Suprapubic skin (tissue), 4 donors: ENCODE results near the gene OGFOD1. TPM values are rescaled to one million over a fixed set of nuclear protein-coding genes. Genes with fewer than 3 reads are reported as not detected.

Experiments used
- DNase-seq, 2 donors: peaks; one replicate each; pipeline ENCODE4 v3.0.0-alpha.2; 2019; ENCODE audit warnings: low spot score in 2 of 2
- H3K27ac ChIP-seq: fragments of 200-600 bp; sonication (generic); one replicate; pipeline ENCODE4 v1.5.1; 2019
- H3K27me3 ChIP-seq: fragments of 200-600 bp; sonication (generic); one replicate; pipeline ENCODE4 v1.5.1; 2019
- H3K36me3 ChIP-seq: fragments of 200-600 bp; sonication (generic); one replicate; pipeline ENCODE4 v1.5.1; 2019
- H3K4me1 ChIP-seq: fragments of 200-600 bp; sonication (generic); one replicate; pipeline ENCODE4 v1.5.1; 2019
- H3K4me3 ChIP-seq: fragments of 200-600 bp; sonication (generic); one replicate; pipeline ENCODE4 v1.5.1; 2019; ENCODE audit warnings: mild to moderate bottlenecking
- H3K9me3 ChIP-seq: fragments of 200-600 bp; sonication (generic); one replicate; pipeline ENCODE4 v1.5.1; 2019
- EP300 ChIP-seq: sonication (generic); formaldehyde crosslinking; IDR thresholded peaks from one replicate; pipeline ENCODE4 v1.6.1; 2017; ENCODE audit warnings: antibody characterized with exemption
- POLR2A ChIP-seq, 2 donors: fragments of 450-650 bp; IDR thresholded peaks; one replicate each; pipeline ENCODE4 v1.6.1; 2017; ENCODE audit warnings: antibody characterized with exemption in 2 of 2, mild to moderate bottlenecking in 2 of 2, moderate library complexity in 2 of 2
- POLR2AphosphoS5 ChIP-seq, 3 donors: sonication (generic); formaldehyde crosslinking; IDR thresholded peaks; one replicate each; pipeline ENCODE4 v1.6.1; 2017; ENCODE audit warnings: antibody characterized with exemption in 3 of 3
- WGBS: methylation state at CpG from one replicate; pipeline ENCODE4 v1.1.5; 2018; 5-methylcytosine and 5-hydroxymethylcytosine counted together
- total RNA-seq, 4 donors: library from RNA; depleted of rRNA; stranded (reverse); fragments of >200 nt; gene quantifications; one replicate each; pipeline ENCODE4 v1.1.0, GENCODE V29; 2016
- TF ChIP-seq, protein P1 (sequence below), 2 donors: fragments of 200-600 bp in 1 of 2; fragments of 450-650 bp in 1 of 2; sonication (generic) in 1 of 2; IDR thresholded peaks; one replicate each; pipeline ENCODE4 v1.5.1; 2016 to 2019; ENCODE audit warnings: antibody characterized with exemption in 2 of 2, mild to moderate bottlenecking in 1 of 2, moderate library complexity in 1 of 2

Gene OGFOD1
- total RNA-seq, 4 donors from 2014 or later, result 23.8 to 31.9 (median 25.8) TPM

DNA sequence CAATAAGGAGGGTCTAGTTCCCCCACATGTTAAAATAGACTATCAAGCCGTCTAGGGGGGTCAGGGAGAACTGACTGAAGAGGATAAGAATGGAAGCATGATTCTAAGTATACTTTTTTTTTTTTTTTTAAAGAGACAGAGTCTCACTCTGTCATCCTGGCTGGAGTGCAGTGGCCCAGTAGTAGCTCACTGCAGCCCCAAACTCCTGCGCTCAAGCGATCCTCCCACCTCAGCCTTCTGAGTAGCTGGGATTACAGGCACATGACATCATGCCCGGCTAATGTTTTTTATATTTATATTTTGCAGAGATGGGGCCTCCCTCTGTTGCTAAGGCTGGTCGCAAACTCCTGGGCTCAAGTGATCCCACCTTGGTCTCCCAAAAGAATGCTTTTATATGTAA, 40.2 kb upstream of the OGFOD1 start:
- H3K9me3 ChIP-seq, result no peaks in the 10 kb centered on the region
- H3K27me3 ChIP-seq, result no peaks in the 10 kb centered on the region
- 91% methylated on average over 5 of the region's 5 CpGs for WGBS
- no peak overlapping the region for H3K4me3 ChIP-seq
- TF ChIP-seq EP300, result no peak
- TF ChIP-seq, protein P1, sequence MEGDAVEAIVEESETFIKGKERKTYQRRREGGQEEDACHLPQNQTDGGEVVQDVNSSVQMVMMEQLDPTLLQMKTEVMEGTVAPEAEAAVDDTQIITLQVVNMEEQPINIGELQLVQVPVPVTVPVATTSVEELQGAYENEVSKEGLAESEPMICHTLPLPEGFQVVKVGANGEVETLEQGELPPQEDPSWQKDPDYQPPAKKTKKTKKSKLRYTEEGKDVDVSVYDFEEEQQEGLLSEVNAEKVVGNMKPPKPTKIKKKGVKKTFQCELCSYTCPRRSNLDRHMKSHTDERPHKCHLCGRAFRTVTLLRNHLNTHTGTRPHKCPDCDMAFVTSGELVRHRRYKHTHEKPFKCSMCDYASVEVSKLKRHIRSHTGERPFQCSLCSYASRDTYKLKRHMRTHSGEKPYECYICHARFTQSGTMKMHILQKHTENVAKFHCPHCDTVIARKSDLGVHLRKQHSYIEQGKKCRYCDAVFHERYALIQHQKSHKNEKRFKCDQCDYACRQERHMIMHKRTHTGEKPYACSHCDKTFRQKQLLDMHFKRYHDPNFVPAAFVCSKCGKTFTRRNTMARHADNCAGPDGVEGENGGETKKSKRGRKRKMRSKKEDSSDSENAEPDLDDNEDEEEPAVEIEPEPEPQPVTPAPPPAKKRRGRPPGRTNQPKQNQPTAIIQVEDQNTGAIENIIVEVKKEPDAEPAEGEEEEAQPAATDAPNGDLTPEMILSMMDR (IDR thresholded peaks at IDR 0.05), result no peak
- TF ChIP-seq POLR2AphosphoS5 (IDR thresholded peaks at IDR 0.05), result no peak
- no peak for TF ChIP-seq POLR2A (IDR thresholded peaks at IDR 0.05)
- no peak for DNase-seq
- H3K27ac ChIP-seq, result no peak overlapping the region
- peaks cover 41% of the 10 kb centered on the region for H3K36me3 ChIP-seq
- H3K4me1 ChIP-seq, result peaks cover 6% of the 10 kb centered on the region

DNA sequence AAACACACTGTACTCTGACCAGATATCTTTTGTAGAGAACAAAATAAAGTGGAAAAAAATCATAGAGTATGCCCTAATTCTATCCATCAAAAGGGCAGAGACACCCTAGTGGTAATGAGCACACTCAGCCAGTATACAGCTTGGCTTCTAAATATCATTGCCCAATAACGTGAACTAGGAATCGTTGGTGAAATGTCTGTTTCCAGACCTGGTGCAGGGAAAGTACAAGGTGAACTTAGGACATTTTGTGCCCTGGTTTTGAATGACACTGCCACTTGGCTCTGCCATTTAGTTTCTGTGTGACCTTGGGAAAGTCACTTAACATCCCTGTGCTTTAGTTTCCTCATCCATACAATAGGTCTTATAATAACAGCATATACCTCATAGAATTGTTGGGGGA, 39.7 kb upstream of the OGFOD1 start:
- Histone ChIP-seq H3K27me3 (no peaks in the 10 kb centered on the region), H3K9me3 (no peaks in the 10 kb centered on the region), H3K27ac (no peak overlapping the region), H3K4me1 (peaks cover 6% of the 10 kb centered on the region), H3K36me3 (peaks cover 41% of the 10 kb centered on the region), H3K4me3 (no peak overlapping the region)
- TF ChIP-seq EP300 (no peak), POLR2AphosphoS5 (IDR thresholded peaks at IDR 0.05) (no peak), POLR2A (IDR thresholded peaks at IDR 0.05) (no peak)
- TF ChIP-seq, protein P1 (IDR thresholded peaks at IDR 0.05), result no peak
- WGBS, result 98% methylated on average over 2 of the region's 2 CpGs
- DNase-seq, result no peak

DNA sequence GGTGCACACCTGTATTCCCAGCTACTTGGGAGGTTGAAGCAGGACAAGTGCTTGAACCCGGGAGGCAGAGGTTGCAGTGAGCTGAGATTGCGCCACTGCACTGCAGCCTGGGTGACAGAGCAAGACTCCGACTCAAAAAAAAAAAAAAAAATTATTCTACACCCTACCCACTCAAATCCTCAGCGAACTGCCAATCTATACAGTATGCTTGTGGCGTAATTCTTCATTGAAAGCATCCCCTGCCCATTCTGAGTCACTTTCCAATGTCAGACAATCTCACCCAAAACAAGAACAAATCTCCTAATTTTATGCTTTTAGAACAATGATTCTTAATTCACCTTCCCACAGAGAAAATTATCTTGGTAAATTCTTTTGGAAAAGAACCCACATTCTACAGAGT, 38.0 kb upstream of the OGFOD1 start:
- Histone ChIP-seq H3K9me3 (no peaks in the 10 kb centered on the region), H3K4me1 (peaks cover 6% of the 10 kb centered on the region), H3K27ac (no peak overlapping the region), H3K4me3 (no peak overlapping the region), H3K36me3 (peaks cover 30% of the 10 kb centered on the region), H3K27me3 (no peaks in the 10 kb centered on the region)
- DNase-seq, result no peak
- TF ChIP-seq EP300, result no peak
- TF ChIP-seq, protein P1 (IDR thresholded peaks at IDR 0.05), result no peak
- no peak for TF ChIP-seq POLR2AphosphoS5 (IDR thresholded peaks at IDR 0.05)
- no peak for TF ChIP-seq POLR2A (IDR thresholded peaks at IDR 0.05)
- 69% methylated on average over 5 of the region's 5 CpGs for WGBS

DNA sequence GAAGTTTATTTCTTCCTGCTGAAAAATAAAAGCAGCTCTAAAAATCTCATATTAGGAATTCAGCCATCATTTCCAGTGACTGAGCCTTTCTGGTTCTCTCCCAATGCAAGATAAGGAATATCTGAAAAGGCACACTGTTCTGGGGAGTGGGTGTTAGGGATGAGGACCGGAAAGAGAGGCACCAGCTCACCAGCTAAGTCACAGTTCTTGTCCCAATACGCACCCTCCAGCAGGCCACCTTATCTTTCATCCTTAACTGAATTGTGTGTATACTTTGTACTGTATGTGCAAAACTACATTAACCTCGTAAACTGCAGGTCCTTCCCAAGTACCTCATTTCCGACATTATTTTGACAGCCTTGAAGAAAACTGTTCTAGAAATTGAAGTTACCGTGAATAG, 37.0 kb upstream of the OGFOD1 start:
- peaks cover 20% of the 10 kb centered on the region for H3K36me3 ChIP-seq
- WGBS, result 93% methylated on average over 5 of the region's 5 CpGs
- H3K4me1 ChIP-seq, result peaks cover 6% of the 10 kb centered on the region
- H3K4me3 ChIP-seq, result no peak overlapping the region
- no peaks in the 10 kb centered on the region for H3K9me3 ChIP-seq
- H3K27ac ChIP-seq, result no peak overlapping the region
- no peaks in the 10 kb centered on the region for H3K27me3 ChIP-seq
- no peak for DNase-seq
- TF ChIP-seq EP300 (no peak), POLR2A (IDR thresholded peaks at IDR 0.05) (no peak)

DNA sequence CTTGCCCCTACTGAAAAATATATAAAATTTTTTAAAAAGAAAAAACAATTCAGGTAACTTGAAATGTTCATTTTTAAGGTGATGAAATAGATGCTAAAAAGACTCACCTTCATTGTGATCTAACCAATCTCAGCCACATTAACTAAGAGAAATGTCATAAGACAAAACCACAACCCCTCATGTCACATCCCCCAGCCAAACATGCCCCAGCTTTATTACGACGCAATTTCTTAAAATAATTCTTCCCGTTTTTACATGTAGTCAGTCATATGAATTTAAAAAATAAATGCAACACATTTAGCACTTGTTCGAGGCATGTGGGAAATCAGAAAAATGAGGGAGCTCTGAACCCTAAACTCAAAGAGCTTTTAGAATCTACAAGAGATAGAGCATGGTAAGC, 35.5 kb upstream of the OGFOD1 start:
- TF ChIP-seq, protein P1 (IDR thresholded peaks at IDR 0.05), result no peak
- TF ChIP-seq POLR2AphosphoS5 (IDR thresholded peaks at IDR 0.05) (no peak), EP300 (no peak)
- 74% methylated on average over 4 of the region's 4 CpGs for WGBS
- Histone ChIP-seq H3K4me3 (no peak overlapping the region), H3K4me1 (peaks cover 13% of the 10 kb centered on the region), H3K27ac (no peak overlapping the region), H3K36me3 (peaks cover 14% of the 10 kb centered on the region), H3K9me3 (no peaks in the 10 kb centered on the region), H3K27me3 (no peaks in the 10 kb centered on the region)
- no peak for DNase-seq

DNA sequence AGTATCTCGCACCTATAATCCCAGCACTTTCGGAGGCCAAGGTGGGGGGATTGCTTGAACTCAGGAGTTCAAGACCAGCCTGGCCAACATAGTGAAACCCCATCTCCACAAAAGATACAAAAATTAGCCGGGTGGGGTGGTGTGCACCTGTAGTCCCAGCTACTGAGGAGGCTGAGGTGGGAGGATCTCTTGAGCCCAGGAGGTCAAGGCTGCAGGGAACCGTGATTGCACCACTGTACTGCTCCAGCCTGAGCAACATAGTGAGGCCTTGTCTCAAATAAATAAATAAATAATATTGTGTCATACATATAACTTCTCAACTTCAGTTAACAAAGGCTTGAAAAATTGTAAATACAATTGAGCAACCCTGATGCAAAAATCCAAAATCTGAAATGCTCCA, 34.2 kb upstream of the OGFOD1 start:
- Histone ChIP-seq H3K36me3 (peaks cover 9% of the 10 kb centered on the region), H3K9me3 (no peaks in the 10 kb centered on the region), H3K27ac (no peak overlapping the region), H3K4me3 (no peak overlapping the region), H3K4me1 (peaks cover 17% of the 10 kb centered on the region), H3K27me3 (no peaks in the 10 kb centered on the region)
- no peak for DNase-seq
- TF ChIP-seq EP300, result no peak
- no peak for TF ChIP-seq POLR2A (IDR thresholded peaks at IDR 0.05)
- TF ChIP-seq, protein P1 (IDR thresholded peaks at IDR 0.05), result no peak
- TF ChIP-seq POLR2AphosphoS5 (IDR thresholded peaks at IDR 0.05), result no peak
- WGBS, result 95% methylated on average over 4 of the region's 4 CpGs
